ENCODE data around the gene SIRPA. TPM values are rescaled to one million over a fixed set of nuclear protein-coding genes. Genes with fewer than 3 reads are reported as not detected.

SIRPA gene
- total RNA-seq, 1 experiment from 2014 or later: 8.9 TPM

DNA sequence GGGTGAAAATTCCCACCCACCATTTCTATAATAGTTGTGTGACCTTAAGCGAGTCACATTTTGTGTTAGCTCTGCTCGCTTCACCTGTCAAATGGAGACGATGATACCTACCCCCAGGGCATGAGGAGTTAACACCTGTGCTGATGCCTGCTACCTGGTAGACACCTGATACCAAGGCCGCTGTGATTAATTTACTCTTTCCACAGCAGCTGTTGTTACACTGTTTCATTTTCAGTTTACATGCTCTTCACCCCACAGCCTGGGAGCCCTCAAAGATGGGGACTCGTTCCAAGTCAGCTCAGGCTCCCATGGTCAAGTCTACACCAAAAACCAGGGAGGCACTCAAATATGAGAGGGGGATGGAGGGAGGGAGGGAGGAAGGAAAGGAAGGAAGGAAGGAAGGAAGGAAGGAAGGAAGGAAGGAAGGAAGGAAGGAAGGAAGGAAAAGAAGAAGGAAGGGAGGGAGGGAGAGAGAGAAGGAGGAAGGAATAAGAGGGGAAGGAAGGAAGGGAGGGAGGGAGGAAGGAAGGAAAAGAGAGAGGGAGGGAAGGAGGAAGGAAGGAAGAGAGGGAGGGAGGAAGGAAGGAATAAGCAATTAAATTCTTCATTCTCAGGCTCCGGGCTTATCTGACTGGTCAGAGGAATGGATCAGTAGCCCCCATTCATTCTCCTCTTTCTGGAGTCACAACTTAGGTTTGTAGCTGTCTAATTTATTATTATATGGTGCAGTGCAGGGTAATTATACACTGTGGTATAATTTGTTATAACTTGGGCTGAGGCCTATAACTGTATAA is 57.7 kb downstream of the SIRPA start:
- POLR2A ChIA-PET: no interaction called here

GRCh38 chr20:1953621-1954020 is 58.4 kb downstream of the SIRPA start:
- Mint-ChIP-seq H3K4me1 (peaks cover 65% of the 10 kb centered on the region), H3K27ac (no peak overlapping the region), H3K27me3 (ENCODE audit: low read depth) (peaks cover 5% of the 10 kb centered on the region; the same call in 1 of the 2 replicates), H3K9me3 (no peaks in the 10 kb centered on the region), H3K4me3 (no peak overlapping the region), H3K36me3 (no peaks in the 10 kb centered on the region)
- TF ChIP-seq ZNF219 (CRISPR knock-in tag; IDR thresholded peaks at IDR 0.05; ENCODE audit: borderline replicate concordance) (no peak), SOX15 (CRISPR knock-in tag; IDR thresholded peaks at IDR 0.05) (no peak), KAT7 (CRISPR knock-in tag; IDR thresholded peaks at IDR 0.05; ENCODE audit: borderline replicate concordance) (no peak), GTF2I (CRISPR knock-in tag; conservative IDR thresholded peaks at IDR 0.05) (no peak)
- ATAC-seq (no peak), DNase-seq (ENCODE audit: low spot score) (no peak)
- POLR2A ChIA-PET: no interaction called here
- CTCF ChIA-PET: no interaction called here

More for the DNA sequence above, 57.7 kb downstream of the SIRPA start:
- CTCF ChIA-PET: interaction anchor here (0.7 to 1.6 kb wide), 4 partner anchors 12 to 140 kb away, joined by 3 to 7 read pairs (median 5); no protein-coding TSS in a partner anchor
- H3K4me3 Mint-ChIP-seq: no peak overlapping the region
- no peak overlapping the region for H3K27ac Mint-ChIP-seq
- no peak for DNase-seq (ENCODE audit: low spot score)
- TF ChIP-seq ZBTB21 (CRISPR knock-in tag; IDR thresholded peaks at IDR 0.05; ENCODE audit: borderline replicate concordance): no peak
- no peak for TF ChIP-seq GTF2I (CRISPR knock-in tag; conservative IDR thresholded peaks at IDR 0.05)
- no peak for TF ChIP-seq ELF4 (CRISPR knock-in tag; IDR thresholded peaks at IDR 0.05; ENCODE audit: low read depth)
- no peak for TF ChIP-seq ZNF121 (CRISPR knock-in tag; IDR thresholded peaks at IDR 0.05)
- TF ChIP-seq, protein P1, sequence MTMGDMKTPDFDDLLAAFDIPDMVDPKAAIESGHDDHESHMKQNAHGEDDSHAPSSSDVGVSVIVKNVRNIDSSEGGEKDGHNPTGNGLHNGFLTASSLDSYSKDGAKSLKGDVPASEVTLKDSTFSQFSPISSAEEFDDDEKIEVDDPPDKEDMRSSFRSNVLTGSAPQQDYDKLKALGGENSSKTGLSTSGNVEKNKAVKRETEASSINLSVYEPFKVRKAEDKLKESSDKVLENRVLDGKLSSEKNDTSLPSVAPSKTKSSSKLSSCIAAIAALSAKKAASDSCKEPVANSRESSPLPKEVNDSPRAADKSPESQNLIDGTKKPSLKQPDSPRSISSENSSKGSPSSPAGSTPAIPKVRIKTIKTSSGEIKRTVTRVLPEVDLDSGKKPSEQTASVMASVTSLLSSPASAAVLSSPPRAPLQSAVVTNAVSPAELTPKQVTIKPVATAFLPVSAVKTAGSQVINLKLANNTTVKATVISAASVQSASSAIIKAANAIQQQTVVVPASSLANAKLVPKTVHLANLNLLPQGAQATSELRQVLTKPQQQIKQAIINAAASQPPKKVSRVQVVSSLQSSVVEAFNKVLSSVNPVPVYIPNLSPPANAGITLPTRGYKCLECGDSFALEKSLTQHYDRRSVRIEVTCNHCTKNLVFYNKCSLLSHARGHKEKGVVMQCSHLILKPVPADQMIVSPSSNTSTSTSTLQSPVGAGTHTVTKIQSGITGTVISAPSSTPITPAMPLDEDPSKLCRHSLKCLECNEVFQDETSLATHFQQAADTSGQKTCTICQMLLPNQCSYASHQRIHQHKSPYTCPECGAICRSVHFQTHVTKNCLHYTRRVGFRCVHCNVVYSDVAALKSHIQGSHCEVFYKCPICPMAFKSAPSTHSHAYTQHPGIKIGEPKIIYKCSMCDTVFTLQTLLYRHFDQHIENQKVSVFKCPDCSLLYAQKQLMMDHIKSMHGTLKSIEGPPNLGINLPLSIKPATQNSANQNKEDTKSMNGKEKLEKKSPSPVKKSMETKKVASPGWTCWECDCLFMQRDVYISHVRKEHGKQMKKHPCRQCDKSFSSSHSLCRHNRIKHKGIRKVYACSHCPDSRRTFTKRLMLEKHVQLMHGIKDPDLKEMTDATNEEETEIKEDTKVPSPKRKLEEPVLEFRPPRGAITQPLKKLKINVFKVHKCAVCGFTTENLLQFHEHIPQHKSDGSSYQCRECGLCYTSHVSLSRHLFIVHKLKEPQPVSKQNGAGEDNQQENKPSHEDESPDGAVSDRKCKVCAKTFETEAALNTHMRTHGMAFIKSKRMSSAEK (CRISPR knock-in tag; IDR thresholded peaks at IDR 0.05; ENCODE audit: borderline replicate concordance): no peak
- no peak for TF ChIP-seq IRF1 (CRISPR knock-in tag; IDR thresholded peaks at IDR 0.05)
- TF ChIP-seq NFE2L1 (CRISPR knock-in tag; IDR thresholded peaks at IDR 0.05): no peak
- no peaks in the 10 kb centered on the region for H3K9me3 Mint-ChIP-seq
- H3K4me1 Mint-ChIP-seq: peaks cover 70% of the 10 kb centered on the region
- H3K27me3 Mint-ChIP-seq (ENCODE audit: low read depth): peaks cover 11% of the 10 kb centered on the region
- ATAC-seq: no peak
- H3K36me3 Mint-ChIP-seq: no peaks in the 10 kb centered on the region

- peak; percentile 87 for ATAC-seq
- ChIA-PET CTCF (interaction anchor here (0.6 to 2.3 kb wide), 12 partner anchors 8 to 269 kb away, joined by 3 to 32 read pairs (median 6); no protein-coding TSS in a partner anchor), POLR2A (no interaction called here)
- no peaks in the 10 kb centered on the region for H3K27me3 Mint-ChIP-seq (ENCODE audit: low read depth)
- no peak for DNase-seq (ENCODE audit: low spot score)
- no peak for TF ChIP-seq NFATC4 (CRISPR knock-in tag; IDR thresholded peaks at IDR 0.05)
- TF ChIP-seq FOXK1 (CRISPR knock-in tag; IDR thresholded peaks at IDR 0.05): peak; percentile 55; the same call in 1 of the 2 replicates
- H3K4me3 Mint-ChIP-seq: peak overlapping the region; percentile 57
- H3K27ac Mint-ChIP-seq: peak overlapping the region; percentile 99
- peaks cover 49% of the 10 kb centered on the region for H3K4me1 Mint-ChIP-seq
- no peaks in the 10 kb centered on the region for H3K36me3 Mint-ChIP-seq
- H3K9me3 Mint-ChIP-seq: no peaks in the 10 kb centered on the region
Measured at GRCh38 chr20:1955217-1955616, 60.0 kb downstream of the SIRPA start.

- ATAC-seq: no peak
- Mint-ChIP-seq H3K9me3 (no peaks in the 10 kb centered on the region), H3K36me3 (no peaks in the 10 kb centered on the region), H3K27ac (no peak overlapping the region), H3K27me3 (ENCODE audit: low read depth) (peaks cover 4% of the 10 kb centered on the region), H3K4me3 (no peak overlapping the region), H3K4me1 (peaks cover 30% of the 10 kb centered on the region)
- ChIA-PET POLR2A (no interaction called here), CTCF (interaction anchor here (0.9 kb wide), 1 partner anchor 105 kb away, joined by 3 read pairs; no protein-coding TSS in a partner anchor)
- no peak for DNase-seq (ENCODE audit: low spot score)
- TF ChIP-seq ESRRA (CRISPR knock-in tag; IDR thresholded peaks at IDR 0.05; ENCODE audit: borderline replicate concordance) (no peak), GTF2I (CRISPR knock-in tag; conservative IDR thresholded peaks at IDR 0.05) (no peak), ZNF396 (CRISPR knock-in tag; IDR thresholded peaks at IDR 0.05; ENCODE audit: borderline replicate concordance) (no peak)
Measured at GRCh38 chr20:1958426-1958825, 63.2 kb downstream of the SIRPA start.
